ENCODE results near the gene ADGRL3. TPM values are rescaled to one million over a fixed set of nuclear protein-coding genes. Genes with fewer than 3 reads are reported as not detected.

The ADGRL3 gene
- total and polyA plus RNA-seq, 2 donors (not counting 1 experiment from before 2014, with no cell fraction given), result not detected

DNA sequence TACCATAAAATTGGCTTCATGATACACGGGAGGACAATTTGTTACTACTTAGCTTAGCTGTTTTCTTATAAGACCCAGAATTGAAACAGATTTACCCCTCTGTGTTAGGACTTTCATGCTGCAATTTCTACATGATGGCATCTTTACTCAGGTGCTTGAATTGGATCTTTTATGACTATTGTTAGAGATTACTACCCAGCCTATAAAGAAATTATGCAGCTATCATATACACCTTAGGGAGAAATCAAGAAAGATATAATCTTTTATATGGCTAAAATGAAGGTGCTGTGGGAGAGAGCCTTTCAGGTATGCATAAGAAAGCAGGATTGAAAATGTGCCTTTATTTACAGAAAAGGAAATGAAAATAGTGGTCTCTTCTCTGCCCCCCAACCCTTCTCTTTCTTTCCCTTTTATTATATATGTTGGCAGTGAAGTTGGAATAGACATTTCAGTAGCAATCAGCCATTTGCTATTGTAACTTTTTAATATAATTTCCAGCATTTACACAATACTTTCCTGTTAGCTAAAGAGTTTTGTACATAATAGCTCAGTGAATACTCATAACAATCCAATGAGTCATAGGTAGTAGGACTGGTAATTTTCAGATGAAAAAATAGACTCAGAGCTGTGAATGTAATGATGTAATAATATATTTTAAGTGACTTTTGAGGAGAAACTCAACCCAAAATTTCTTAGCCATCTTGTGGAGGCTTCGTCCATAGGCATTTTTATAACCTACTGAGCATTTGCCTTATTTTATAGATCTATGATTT, 311.8 kb downstream of the ADGRL3 start:
- TF ChIP-seq, protein P1, sequence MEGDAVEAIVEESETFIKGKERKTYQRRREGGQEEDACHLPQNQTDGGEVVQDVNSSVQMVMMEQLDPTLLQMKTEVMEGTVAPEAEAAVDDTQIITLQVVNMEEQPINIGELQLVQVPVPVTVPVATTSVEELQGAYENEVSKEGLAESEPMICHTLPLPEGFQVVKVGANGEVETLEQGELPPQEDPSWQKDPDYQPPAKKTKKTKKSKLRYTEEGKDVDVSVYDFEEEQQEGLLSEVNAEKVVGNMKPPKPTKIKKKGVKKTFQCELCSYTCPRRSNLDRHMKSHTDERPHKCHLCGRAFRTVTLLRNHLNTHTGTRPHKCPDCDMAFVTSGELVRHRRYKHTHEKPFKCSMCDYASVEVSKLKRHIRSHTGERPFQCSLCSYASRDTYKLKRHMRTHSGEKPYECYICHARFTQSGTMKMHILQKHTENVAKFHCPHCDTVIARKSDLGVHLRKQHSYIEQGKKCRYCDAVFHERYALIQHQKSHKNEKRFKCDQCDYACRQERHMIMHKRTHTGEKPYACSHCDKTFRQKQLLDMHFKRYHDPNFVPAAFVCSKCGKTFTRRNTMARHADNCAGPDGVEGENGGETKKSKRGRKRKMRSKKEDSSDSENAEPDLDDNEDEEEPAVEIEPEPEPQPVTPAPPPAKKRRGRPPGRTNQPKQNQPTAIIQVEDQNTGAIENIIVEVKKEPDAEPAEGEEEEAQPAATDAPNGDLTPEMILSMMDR (IDR thresholded peaks at IDR 0.05), result no peak
- no peak for TF ChIP-seq EZH2 (IDR thresholded peaks at IDR 0.05; ENCODE audit: borderline replicate concordance, insufficient read depth, low read depth, low read length, poor library complexity, severe bottlenecking)
- Mint-ChIP-seq H3K9me3 (ENCODE audit: insufficient read depth) (peaks cover 4% of the 10 kb centered on the region), H3K4me1 (no peaks in the 10 kb centered on the region), H3K4me3 (no peak overlapping the region), H3K27ac (no peak overlapping the region), H3K27me3 (no peaks in the 10 kb centered on the region)
- Histone ChIP-seq H3K36me3 (replicated peaks in 1 of 2; ENCODE audit: control extremely low read depth in 1 of 2, control insufficient read depth in 1 of 2, extremely low read depth in 1 of 2, insufficient read depth in 2 of 2, low read length in 1 of 2) (no peaks in the 10 kb centered on the region), H3K9me3 (ENCODE audit: control extremely low read depth in 1 of 3, control insufficient read depth in 2 of 3, insufficient read depth in 1 of 3, low read length in 2 of 3) (peaks cover 0 to 4% (median 0%) of the 10 kb centered on the region in 3 donors), H2AFZ (ENCODE audit: insufficient read depth, low read depth, low read length, poor library complexity, severe bottlenecking) (no peak overlapping the region), H4K20me1 (ENCODE audit: control insufficient read depth, insufficient read depth, low read length, poor library complexity, severe bottlenecking) (no peaks in the 10 kb centered on the region), H3K4me3 (ENCODE audit: control extremely low read depth in 1 of 5, extremely low read depth in 1 of 5, insufficient read depth in 1 of 5, low read depth in 2 of 5, low read length in 4 of 5) (no peak overlapping the region), H3K27ac (ENCODE audit: low read length in 2 of 2) (no peak overlapping the region), H3K79me2 (ENCODE audit: control insufficient read depth, insufficient read depth, low read length) (no peaks in the 10 kb centered on the region), H3K4me2 (replicated peaks; ENCODE audit: low read depth, low read length, poor library complexity, severe bottlenecking) (no peak overlapping the region), H3K4me1 (ENCODE audit: control insufficient read depth in 2 of 2, insufficient read depth in 2 of 2, low read length in 2 of 2) (no peaks in the 10 kb centered on the region), H3K9ac (ENCODE audit: low read length) (no peak overlapping the region), H3K27me3 (replicated peaks in 1 of 4; ENCODE audit: control extremely low read depth in 1 of 4, control insufficient read depth in 3 of 4, insufficient read depth in 4 of 4, low read length in 3 of 4) (no peaks in the 10 kb centered on the region)
- no CpG with 5 or more reads among the region's 2 CpGs for WGBS (ENCODE audit: insufficient coverage)
- intact Hi-C loops (cut with micrococcal nuclease), result no loop called here
- ATAC-seq (ENCODE audit: low read depth) (no peak), DNase-seq (no peak)
- CTCF ChIA-PET, result no interaction called here
- POLR2A ChIA-PET, result no interaction called here

DNA sequence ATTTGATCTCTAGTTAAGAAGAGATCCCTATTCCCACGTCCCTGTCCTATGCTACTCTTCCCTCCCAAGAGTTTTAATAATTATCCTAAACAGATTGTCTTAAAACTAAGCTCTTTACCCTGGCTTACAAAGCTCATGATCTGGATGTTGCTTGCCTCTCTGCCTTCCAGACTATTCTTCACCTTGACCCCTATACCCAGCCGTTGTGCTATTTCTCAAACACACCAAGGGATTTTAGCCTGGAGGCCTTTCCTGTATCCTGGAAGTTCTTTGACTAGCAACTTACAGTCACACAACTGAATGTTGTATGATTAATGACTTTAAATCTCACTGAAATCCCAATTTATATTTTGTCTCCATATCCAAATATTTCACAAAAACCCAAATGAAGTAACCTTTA, 314.9 kb downstream of the ADGRL3 start:
- no peak overlapping the region for H3K9ac ChIP-seq (ENCODE audit: low read length)
- no peaks in the 10 kb centered on the region for H3K9me3 Mint-ChIP-seq (ENCODE audit: insufficient read depth)
- H3K9me3 ChIP-seq (ENCODE audit: control extremely low read depth in 1 of 3, control insufficient read depth in 2 of 3, insufficient read depth in 1 of 3, low read length in 2 of 3), result peaks cover 0 to 6% (median 0%) of the 10 kb centered on the region in 3 donors
- intact Hi-C loops (cut with micrococcal nuclease), result no loop called here
- no peak overlapping the region for H3K4me2 ChIP-seq (replicated peaks; ENCODE audit: low read depth, low read length, poor library complexity, severe bottlenecking)
- DNase-seq, result no peak
- TF ChIP-seq, protein P1 (IDR thresholded peaks at IDR 0.05), result no peak
- no peak for TF ChIP-seq EZH2 (IDR thresholded peaks at IDR 0.05; ENCODE audit: borderline replicate concordance, insufficient read depth, low read depth, low read length, poor library complexity, severe bottlenecking)
- H3K4me3 Mint-ChIP-seq, result no peak overlapping the region
- no peaks in the 10 kb centered on the region for H4K20me1 ChIP-seq (ENCODE audit: control insufficient read depth, insufficient read depth, low read length, poor library complexity, severe bottlenecking)
- no peaks in the 10 kb centered on the region for H3K27me3 Mint-ChIP-seq
- no peak overlapping the region for H3K4me3 ChIP-seq (ENCODE audit: control extremely low read depth in 1 of 5, extremely low read depth in 1 of 5, insufficient read depth in 1 of 5, low read depth in 2 of 5, low read length in 4 of 5)
- H2AFZ ChIP-seq (ENCODE audit: insufficient read depth, low read depth, low read length, poor library complexity, severe bottlenecking), result no peak overlapping the region
- no peaks in the 10 kb centered on the region for H3K79me2 ChIP-seq (ENCODE audit: control insufficient read depth, insufficient read depth, low read length)
- no peaks in the 10 kb centered on the region for H3K4me1 Mint-ChIP-seq
- no peak for ATAC-seq (ENCODE audit: low read depth)
- H3K27ac ChIP-seq (ENCODE audit: low read length in 2 of 2), result no peak overlapping the region
- ChIA-PET POLR2A (no interaction called here), CTCF (no interaction called here)
- H3K27me3 ChIP-seq (replicated peaks in 1 of 4; ENCODE audit: control extremely low read depth in 1 of 4, control insufficient read depth in 3 of 4, insufficient read depth in 4 of 4, low read length in 3 of 4), result no peaks in the 10 kb centered on the region
- no peak overlapping the region for H3K27ac Mint-ChIP-seq
- 91% methylated on average over 1 of the region's 2 CpGs for WGBS (ENCODE audit: insufficient coverage)
- H3K4me1 ChIP-seq (ENCODE audit: control insufficient read depth in 2 of 2, insufficient read depth in 2 of 2, low read length in 2 of 2), result no peaks in the 10 kb centered on the region
- no peaks in the 10 kb centered on the region for H3K36me3 ChIP-seq (replicated peaks in 1 of 2; ENCODE audit: control extremely low read depth in 1 of 2, control insufficient read depth in 1 of 2, extremely low read depth in 1 of 2, insufficient read depth in 2 of 2, low read length in 1 of 2)

Data from B cell (primary cell).